Measurements from ENCODE around the gene TMF1.

Gene TMF1

DNA sequence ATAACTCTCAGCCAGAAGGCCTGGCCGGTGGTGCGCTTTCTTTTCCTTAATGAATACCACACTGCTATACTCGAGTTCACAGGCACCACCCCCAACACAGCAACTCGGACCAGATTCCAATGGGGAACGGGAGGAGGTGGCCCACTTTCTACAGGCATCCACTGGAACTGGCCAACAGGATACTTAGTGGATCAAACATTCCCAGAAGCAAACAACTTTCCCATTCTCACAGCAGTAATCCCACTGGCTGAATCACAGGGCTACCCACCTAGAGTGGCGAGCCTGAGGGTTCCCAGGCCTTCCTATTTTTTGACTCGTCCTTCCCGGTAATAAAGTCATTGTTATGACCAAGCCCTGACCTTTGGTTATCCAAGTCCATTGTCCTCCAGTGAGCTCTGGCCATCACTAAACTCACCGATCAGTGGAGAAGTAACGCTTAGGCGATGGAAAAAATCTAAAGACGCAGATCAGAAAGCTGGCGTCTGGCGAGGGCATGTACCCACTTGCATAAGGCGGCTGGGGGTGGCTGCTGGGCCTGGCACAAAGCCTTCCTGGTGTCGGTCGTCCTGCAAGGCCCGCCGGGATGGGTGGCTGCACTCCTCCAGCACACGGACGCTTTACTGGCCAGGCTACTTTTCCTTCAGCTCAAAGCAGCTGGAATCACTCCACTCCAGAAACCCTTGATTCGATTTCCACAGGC is 39.9 kb downstream of the TMF1 start:
- DNase-seq, result no peak

DNA sequence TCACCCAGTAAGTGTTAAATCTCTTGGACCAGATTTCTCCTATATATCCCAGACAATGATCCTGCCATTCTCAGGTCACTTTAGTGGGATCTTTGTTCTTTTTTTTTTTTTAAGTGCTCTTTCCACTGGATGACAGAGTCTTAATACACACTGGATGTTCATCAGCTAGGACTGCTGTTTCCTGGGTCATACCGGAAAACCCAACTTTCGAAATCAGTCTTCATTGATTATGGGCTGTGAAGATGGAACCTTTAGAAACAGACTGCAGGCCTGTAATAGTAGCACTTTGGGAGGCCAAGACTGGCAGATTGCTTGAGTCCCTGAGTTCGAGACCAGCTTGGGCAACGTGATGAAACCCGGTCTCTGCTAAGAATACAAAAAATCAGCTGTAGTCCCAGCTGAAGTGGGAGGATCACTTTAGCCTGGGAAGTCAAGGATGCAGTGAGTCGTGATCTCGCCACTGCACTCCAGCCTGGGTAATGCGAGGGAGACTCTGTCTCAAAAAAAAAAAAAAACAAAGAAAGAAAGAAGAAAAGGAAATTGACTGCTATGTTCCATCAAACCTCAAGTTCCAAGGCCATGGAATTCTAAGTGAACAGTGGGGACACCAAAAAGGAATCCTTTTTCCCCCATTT is 40.9 kb downstream of the TMF1 start:
- no peak for DNase-seq

DNA sequence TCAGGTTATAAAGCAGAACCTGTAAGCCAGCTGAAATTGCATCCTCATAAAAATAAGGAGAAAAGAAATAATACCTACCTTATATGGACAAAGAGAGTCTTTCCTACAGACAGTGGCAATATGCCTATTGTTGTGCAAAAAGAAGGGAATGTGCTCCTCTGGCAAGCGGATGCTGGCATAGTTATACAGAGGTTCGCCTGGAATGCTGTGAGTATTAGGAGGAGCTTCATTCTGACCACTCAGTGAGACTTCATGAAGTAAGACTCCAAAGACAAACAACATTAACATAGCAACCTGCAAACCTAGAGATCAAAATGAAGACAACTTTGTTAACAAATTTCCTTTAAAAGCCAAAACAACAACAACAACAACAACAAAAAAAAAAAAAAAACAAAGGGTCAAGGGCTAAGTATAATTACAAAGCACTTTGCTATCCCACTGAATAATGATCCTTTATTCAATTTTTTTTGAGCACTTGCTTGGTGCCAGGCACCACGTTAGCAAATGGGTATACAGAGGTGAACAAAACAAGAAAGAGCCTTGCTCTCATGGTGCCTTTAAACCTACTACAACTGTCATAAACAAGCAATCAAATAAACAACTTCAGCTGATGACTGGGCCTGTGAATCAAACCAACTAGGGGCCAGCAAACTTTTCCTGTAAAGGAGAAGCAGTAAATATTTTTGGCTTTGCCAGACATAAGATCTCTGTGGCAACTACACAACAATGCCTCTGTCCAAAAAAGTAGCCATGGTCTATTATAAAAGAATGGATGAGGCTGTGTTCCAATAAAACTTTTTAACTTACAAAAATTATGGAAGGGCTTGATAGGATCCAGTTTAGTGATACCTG is 42.3 kb downstream of the TMF1 start:
- no peak for DNase-seq

DNA sequence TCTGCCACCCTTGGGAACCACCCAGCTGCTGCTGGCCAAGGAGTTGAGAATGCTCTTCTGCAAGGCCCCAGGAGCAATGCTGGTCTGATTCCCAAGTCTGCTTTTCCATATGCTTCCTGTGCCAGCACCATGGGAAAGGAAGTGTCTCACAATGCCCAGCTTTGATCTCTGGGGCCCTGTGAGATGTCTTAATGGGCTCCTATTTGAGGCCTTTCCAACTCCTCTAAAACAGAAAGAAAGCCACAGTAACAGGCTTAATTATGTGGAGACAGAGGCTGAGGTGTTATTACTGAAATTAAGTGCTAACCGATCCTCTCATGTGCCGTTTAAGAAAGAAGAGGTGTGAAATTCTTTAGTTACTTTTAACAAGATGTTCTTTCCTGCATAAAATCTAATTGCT is 43.2 kb downstream of the TMF1 start:
- no peak for DNase-seq

DNA sequence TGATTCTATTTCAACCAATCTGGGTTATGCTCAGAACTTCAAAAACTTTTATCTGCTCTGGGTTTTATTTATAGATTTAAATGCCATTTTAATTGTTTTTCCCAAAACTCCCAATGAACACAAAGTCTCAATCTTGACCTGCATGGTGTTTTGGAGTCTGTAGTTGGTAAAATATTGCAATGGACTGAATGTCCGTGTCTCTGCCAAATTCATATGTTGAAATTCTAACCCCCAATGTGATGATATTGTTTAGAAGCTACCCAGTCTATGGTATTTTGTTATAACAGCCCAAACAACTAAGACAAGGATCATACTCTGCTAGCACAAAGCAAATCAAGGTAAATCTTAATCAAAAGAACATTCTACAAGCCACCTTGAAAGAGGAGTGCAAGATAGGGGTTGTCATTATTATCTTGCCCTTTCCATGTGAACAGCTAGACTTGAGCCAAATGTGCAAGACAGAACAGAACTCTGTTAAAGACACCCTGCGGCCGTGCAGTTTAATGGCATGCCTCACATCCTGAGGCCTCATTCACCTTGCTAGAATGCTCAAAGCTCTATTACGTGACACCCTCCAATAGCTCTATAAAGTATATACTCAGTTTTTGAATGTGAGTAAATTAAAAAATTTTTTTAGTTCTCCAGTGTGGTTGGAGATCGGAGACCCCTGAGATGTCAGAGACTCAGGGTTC is 46.2 kb downstream of the TMF1 start:
- no peak for DNase-seq

- no peak for DNase-seq
Measured at GRCh38 chr3:69005071-69005790, 46.9 kb downstream of the TMF1 start.

GRCh38 chr3:69004138-69004537 is 48.0 kb downstream of the TMF1 start:
- DNase-seq, result no peak

GRCh38 chr3:68999605-69000004 is 52.5 kb downstream of the TMF1 start:
- no peak for DNase-seq

DNA sequence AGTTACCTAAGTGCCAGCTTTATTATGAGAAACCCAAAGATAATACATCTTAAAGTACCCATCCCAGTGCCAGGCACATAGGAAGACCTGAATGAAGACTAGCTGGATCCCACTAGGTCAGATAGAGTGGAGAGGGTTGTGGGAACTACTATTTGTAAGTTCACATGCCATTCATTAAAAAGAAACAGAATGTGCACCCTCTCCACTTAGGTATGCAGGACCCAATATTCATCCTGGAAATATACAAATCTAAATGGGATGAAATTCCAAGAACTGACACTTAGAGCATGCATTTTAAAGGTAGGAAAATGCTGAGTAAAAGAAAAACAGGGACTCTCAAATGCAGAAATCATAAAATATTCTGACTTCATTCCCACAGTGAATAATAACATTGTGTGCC is 53.0 kb downstream of the TMF1 start:
- no peak for DNase-seq

- DNase-seq, result no peak
Measured at GRCh38 chr3:68997887-68998286, 54.2 kb downstream of the TMF1 start.

GRCh38 chr3:68996356-68996995 is 55.7 kb downstream of the TMF1 start:
- no peak for DNase-seq

- no peak for DNase-seq
Measured at GRCh38 chr3:68988740-68989139, 63.4 kb downstream of the TMF1 start.

DNA sequence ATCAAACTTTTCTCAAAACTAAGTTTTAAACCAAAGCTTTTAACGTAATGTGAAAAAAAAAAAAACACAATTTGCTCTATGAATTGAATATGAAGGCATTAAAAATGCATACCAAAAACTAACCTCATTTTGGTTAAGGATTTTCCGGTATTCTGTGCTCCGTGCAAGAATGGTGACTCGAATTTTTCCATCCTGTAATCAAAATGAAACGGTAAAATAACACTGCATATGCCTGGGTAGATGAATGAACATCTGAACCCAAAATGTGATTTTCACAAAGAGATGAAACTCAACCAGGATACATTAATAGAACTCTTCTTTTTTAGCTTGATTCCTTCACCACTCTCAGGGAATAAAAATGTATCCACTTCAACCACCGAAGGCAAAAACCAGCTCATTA is 64.8 kb downstream of the TMF1 start:
- DNase-seq, result no peak

DNA sequence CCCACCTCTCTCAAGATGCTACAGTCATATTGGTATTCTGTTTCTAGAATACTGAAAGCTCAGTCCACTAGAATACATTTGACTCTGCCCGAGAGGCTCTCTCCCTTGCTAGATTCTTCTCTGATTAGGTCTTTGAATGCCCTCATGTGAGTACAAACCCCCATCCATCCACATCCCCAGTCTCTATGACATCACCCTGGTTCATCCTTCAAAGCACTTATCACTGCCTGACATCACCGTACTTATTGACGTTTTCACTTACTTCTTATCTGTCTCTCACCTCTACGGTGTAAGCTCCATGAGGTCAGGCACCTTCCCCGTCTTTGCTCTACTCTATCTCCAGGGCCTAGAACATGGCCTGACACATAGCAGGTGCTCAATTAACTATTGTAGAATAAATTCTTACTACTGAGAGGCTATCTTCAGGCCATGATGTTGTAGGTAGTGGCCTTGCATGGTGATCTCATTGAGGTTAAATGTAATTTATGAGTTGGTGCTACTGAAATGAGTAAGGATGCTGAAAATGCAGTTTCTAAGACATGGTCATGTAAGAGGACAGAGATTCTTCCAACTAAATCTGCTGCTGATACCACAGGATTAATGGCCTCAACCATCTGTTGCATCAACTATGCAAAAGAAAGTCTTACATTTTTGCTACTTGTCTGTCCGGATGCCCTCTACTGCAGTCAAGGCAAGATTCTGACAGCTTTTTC is 65.5 kb downstream of the TMF1 start:
- DNase-seq, result no peak

- DNase-seq, result no peak
Measured at GRCh38 chr3:68985146-68985790, 66.9 kb downstream of the TMF1 start.

GRCh38 chr3:68984011-68984530 is 68.1 kb downstream of the TMF1 start:
- no peak for DNase-seq

DNA sequence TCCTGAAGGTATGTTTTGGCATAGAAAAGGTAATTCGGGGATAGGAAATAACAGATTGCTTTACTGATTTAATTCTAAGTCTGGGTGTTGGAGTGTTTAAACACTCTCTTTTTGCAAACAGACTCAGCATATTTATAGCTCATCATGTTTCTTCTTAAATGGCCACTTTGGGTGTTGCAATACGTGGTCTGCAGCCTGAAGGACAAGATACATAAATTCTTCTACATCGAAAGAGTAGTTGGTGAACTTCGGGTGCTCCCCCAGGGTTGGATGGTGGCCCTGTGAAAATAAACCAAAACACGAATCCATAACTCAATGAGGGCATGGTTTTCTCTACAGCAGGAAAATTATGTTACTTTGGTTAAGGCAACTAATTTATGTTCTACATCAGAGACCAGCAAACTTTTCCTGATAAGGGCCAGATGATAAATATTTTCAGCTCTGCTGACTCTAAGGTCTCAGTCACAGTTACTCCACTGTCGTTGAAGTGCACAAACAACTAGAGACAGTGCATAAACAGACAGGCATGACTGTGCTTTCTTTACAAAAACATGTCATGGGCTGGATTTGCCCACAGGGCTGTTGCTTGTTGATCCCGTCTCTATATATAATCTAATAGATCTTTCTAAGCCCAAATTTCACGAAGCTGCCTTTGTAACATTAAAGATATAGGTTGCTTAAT is 74.5 kb downstream of the TMF1 start:
- DNase-seq, result no peak

DNA sequence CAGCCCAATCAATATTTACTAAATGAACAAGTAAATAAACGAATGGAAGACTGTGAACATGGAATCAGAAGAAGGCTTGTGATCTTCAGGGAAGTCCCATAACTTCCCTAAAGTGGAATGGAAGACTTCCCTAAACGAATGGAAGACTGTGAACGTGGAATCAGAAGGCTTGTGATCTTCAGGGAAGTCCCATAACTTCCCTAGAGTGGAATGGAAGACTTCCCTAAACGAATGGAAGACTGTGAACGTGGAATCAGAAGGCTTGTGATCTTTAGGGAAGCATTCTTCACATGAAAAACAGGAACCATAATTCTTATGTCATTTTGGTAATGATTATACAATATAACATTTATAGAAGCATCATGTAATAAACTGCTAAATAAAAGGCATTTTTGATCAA is 77.4 kb downstream of the TMF1 start:
- DNase-seq, result no peak

DNA sequence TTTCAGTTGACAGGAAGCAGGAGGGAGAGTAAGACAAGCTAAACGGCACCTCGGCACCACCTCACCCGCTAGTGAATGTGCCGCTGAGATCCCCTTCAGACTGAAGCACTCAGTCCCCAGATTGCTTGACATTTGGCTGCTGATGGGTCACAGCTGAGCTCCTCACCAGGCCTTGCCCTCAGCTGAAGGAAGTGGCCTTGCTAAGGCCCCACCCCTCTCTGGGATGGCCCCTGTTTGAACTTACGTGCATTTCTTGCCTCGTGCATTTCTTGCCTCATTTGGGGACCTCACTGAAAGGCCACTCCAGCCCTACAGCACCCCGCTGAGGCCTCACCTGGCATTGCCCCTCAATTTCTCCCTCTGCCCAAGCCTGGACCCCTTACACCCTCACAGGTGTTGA is 78.5 kb downstream of the TMF1 start:
- DNase-seq, result no peak

DNA sequence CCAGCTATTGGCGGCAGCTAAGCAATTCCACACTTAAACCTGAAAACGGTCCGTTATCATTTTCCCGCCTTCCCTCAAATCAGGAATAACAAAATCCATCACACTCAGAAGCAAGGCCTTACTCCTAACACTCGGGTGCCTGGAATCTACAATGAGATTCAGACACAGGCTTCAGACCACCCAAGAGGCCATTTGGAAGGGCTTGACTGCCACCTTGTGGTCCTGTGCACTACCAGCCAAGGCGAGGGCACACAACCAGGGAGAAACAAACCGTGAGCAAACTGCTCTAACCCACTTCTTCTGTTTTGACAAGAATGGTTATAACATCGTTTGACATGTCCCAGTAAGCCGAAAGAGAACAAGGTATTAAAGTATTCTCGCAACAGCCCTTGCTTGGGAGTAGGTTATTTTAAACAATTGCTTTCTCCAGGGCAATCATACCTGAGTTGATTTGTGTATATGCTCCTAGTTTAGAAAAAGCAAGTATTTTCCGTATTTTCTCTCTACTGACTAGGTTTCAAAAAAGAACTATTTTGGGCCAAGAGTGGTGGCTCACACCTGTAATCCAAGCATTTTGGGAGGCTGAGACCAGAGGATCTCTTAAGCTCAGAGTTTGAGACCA is 79.7 kb downstream of the TMF1 start:
- peak; percentile 4 for DNase-seq
